Measurements from ENCODE around the gene GPR39.

Gene GPR39

DNA sequence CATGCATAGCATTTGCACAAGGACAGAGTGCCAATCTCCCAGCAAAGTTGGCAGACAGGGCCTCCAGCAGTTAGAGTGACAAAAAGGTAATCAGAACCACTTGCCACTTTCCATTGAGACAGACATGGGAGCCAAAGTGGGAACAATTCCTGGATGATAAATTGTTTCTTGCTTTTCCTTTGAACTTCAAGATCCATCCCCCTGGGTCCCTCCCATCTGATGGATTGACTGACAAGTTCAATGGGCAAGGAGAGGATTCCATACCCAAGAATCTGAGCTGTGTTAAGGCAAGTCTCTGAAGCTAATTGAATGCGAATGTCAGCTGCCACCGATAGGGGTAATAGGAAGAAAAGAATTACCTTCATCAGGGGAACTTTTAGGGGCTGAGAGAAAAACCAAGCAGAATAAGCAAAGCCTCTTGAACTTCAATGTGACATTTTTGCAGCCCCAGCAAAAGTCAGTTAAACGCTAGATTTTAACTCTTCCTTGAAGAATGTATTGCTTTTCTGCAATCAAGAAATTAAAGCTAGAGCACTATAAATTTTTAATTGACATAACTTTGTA is 156.9 kb downstream of the GPR39 start:
- no peak for DNase-seq

DNA sequence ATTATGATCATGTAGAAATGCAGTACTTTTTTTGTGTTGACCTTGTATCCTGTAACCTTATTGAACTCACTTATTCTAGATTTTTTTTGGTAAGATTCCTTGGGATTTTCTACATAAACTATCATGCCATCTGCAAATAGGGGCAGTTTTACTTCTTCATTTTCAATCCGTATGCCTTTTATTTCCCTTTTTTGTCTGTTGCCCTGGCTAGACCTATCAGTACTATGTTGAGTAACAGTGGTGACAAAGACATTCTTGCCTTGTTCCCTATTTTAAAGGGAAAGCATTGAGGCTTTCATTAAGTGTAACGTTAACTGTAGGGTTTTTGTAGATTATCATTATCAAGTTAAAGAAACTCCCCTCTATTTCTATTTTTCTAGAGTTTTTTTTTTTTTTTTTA is 161.1 kb downstream of the GPR39 start:
- no peak for DNase-seq

- no peak for DNase-seq
Measured at GRCh38 chr2:132581591-132581990, 165.0 kb downstream of the GPR39 start.

GRCh38 chr2:132581991-132582738 is 165.6 kb downstream of the GPR39 start:
- no peak for DNase-seq

DNA sequence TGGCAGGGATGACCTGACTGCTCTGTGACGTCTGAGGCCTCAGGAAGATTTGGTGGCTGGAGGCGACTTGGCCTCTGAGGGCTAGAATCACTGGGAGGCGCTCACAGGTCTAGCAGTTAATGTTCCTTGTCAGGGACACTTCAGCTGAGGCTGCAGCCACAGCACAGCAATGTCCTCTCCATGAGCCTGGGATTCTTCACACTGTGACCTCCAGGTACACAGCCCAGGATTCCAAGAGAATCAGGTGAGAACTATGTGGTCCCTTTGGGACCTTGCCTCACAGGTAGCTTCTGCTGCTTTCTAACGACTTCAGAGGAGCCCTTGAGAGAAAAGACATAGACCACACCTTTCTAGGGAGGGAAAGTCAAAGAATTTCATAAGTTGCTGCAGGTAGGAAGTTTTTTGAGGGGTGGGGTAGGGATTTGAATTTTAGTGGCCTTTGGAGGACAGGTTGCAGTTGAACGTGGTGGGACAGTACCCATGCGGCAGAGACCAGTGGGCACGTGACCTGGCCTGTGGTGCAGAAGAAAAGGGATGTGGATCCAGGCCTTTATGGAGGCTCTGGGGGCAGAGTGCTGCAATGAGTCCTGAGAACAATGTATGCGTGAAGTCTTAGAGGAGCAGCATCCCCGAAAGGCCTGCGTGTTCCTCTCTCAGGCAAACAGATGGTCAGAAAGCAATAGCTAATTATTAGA is 167.2 kb downstream of the GPR39 start:
- no peak for DNase-seq

GRCh38 chr2:132584976-132585817 is 168.6 kb downstream of the GPR39 start:
- DNase-seq, result no peak

DNA sequence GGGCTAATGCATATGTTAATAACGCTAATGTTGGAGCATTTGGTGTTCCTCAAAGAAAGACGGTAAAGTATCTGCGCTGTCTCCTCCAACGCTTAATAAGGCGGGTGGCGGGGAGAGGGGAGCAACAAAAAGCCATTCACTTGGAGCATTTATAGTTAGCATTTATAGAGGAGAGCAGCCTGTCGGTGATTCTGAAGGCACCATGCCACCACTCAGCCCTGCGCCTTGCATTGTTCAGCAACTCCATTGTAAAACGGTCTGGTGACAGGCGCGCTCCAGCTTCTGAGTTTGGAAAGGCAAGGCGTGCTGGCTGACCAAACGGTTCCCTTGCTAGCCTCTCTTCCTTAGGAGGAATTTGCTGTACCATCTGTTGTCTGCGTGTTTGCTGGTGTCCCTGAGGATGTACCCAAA is 169.5 kb downstream of the GPR39 start:
- no peak for DNase-seq

GRCh38 chr2:132586835-132587234 is 170.2 kb downstream of the GPR39 start:
- no peak for DNase-seq

- DNase-seq, result no peak
Measured at GRCh38 chr2:132588576-132588975, 172.0 kb downstream of the GPR39 start.

- DNase-seq, result no peak
Measured at GRCh38 chr2:132589111-132589830, 172.7 kb downstream of the GPR39 start.

DNA sequence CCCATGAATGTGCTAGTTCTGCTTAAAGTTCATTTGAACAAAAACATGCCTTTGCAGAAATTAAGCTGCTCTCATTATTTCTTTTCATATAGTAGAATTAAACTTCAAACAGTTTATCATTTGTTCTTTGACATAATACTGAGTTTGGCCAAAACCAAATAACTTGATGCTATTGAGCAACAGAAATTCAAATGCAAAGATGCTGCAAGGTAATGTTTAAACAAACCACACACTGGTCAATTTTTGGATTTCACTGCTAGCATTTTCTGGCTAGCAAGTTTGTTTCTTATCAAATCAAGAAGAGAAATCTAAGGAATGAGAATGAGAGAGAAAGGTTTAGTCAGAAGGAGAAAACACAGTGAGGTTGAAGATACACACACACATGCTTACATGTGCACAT is 173.4 kb downstream of the GPR39 start:
- DNase-seq, result no peak

DNA sequence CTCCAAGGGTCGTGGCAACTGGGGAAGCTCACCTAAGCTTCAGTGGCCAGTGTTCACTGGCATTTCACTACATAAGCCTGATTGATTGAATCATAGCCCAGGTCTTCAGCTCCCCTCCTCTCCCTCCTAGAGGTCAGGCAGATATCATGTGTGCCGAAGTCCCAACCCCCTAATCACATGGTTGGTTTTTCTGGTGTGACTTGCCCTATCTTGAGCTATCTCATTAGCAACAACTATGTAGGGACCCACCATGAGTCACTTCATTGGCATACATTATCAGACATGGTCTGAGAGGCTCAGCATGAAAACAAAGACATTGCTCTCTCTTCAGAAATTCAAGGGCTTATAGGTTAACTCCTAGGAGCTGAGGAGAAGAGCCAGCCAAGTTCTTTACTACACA is 176.6 kb downstream of the GPR39 start:
- DNase-seq, result no peak

DNA sequence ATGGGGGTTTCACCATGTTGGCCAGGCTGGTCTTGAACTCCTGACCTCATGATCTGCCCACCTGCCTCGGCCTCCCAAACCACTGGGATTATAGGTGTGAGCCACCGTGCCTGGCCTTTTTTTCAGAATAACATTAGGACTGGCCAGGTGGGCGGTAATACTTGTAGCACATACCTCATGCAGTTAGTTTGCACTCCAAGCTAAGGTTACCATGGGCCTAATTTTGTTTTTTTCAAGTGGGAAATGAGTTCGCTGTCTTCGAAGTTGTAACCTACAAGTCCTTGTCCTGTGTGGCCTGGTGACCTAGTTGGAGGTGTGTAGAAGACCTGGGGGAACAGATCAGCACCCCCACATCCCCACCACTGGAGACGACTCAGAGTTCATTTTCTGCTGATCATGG is 178.6 kb downstream of the GPR39 start:
- no peak for DNase-seq

DNA sequence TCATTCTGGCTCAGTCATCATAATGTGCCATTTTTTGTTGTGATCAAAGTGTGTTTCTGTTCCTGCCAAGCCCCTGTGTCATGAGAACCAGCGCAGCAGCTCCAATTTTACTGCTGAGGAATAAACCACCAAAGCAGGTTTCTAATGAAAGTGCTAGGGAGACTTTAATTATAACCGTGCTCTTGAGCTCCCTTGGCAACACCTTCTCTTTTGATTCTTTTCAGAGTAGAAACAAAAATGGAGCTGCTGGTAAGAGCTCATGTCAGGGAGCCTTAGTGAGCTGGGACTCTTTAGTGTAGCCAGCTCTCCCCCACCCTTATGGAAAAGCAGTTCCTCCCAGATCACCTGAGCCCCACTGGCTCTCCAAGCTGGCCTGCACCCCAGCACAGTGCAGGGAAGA is 179.1 kb downstream of the GPR39 start:
- DNase-seq, result no peak

GRCh38 chr2:132597166-132597565 is 180.6 kb downstream of the GPR39 start:
- no peak for DNase-seq

DNA sequence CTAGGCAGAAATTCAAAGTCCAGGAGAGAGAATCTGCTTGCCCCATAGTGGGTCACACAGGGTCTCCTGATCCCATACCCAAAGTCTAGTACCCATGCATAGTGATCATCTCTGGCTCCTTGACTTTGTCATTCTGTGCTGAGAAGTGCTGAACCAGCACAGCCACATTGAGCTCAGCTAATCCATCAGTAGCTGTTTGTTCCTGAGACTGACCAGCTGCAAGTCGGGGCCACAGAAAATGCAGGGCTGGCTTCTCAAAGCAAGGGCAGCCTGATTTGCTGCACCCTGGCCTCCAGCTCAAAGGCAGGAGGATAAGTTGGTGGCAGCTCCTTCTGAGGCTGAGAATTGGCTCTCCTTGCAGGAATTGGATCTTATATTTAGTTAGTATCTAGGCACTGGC is 181.2 kb downstream of the GPR39 start:
- no peak for DNase-seq

DNA sequence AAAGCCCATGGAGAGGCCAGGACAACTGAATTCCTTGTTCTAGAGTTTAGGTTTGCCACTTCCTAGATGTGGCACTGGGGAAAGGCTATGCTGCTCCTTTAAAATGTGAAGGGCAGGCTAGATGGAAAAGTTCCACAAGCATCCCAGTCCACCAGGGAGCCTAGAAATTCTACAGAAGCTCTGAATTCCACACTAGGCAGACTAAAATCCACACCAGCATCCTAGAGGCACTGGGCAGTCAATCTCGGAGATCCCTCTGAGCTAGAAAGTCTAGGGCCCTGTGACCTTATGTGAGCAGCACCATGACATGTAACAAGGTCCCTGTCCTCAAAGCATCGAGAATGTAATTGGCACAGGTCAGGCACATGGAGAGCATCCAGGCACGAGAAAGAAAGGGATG is 181.9 kb downstream of the GPR39 start:
- no peak for DNase-seq

GRCh38 chr2:132599556-132599955 is 183.0 kb downstream of the GPR39 start:
- no peak for DNase-seq

DNA sequence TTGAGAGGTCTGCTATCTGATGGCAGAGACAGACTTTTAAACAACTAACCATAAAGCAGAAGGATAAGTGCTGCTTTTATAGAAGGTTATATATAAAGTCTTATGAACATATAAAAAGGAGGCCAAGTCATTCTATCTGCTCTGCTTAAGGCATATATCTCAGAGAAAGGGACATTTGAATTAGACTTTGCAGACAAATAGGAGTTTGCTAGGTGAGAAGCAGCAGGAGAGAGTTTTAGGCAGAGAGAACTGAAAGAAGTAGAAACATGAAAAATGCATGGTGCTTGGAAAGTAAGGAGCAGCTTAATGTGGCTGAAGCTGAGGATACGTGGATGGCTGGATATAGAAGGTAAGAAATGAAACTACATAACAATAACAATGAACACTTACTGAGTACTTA is 188.0 kb downstream of the GPR39 start:
- no peak for DNase-seq

DNA sequence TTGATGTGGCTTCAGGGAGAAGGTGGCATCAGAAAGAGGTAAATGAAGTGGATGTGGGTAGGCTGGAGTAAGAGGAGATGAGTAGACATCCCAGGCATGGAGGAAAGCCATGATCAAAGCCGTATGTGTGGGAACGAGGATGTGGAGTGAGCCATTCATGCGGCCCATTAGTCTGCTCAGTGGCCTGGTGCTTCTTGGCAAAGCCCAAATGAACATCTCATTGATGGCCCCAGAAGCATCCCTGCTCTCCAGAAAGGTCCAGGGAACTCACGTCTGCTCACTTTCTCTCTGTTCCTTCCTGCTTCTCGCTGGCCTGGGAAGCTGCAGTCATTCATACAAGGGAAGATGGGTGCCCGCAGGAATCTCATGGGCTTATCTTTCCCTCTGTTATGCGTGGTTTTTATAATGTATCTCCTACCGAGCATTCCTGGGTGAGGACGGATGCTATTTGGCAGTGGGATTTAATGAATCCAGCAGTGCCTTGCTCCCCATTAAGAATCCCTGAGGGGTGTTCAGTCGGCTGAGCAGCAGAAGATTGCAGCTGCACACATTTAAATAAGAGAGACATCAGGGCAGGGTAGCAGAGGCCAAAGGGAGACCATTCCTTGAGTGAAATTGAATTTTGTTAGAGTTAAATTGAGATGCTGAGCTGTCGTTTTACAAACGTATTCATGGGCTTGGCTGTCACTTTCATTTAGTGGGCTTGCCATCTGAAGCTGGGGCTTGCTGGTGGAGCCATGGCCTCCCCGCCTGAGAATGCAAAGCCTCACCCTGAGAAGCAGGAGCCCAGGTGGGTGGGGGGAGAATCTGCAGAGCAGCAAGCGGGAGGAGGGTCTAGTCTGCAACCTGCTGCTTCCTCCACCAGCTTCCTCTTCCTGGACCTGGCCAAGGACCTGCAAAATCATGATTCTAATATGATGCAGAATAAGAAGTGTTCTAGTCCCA is 188.9 kb downstream of the GPR39 start:
- DNase-seq, result no peak

GRCh38 chr2:132606649-132607048 is 190.0 kb downstream of the GPR39 start:
- no peak for DNase-seq

All from stimulated activated CD4-positive, alpha-beta T cell treated with anti-CD3 and anti-CD28 coated beads, Interleukin-2, amount 100 ng/mL, for 24 hours (primary cell).